Mucosa of rectum (tissue), 2 donors: ENCODE measurements around the gene KBTBD8.

Experiments
- H3K27ac ChIP-seq, 2 donors: one replicate each; pipeline ENCODE4 v1.7.0; 2013; ENCODE audit warnings: inconsistent platforms in 2 of 2, low read depth in 2 of 2, low read length in 2 of 2
- H3K27me3 ChIP-seq, 2 donors: one replicate each; pipeline ENCODE4 v1.7.0; 2013; ENCODE audit warnings: low read length in 2 of 2; ENCODE audit not compliant: control insufficient read depth in 2 of 2, insufficient read depth in 2 of 2
- H3K36me3 ChIP-seq, 2 donors: one replicate each; pipeline ENCODE4 v1.7.0; 2013; ENCODE audit warnings: low read length in 2 of 2; ENCODE audit not compliant: control insufficient read depth in 2 of 2, insufficient read depth in 2 of 2
- H3K4me1 ChIP-seq, 2 donors: one replicate each; pipeline ENCODE4 v1.7.0; 2013; ENCODE audit warnings: low read length in 2 of 2, mild to moderate bottlenecking in 1 of 2; ENCODE audit not compliant: control insufficient read depth in 2 of 2, insufficient read depth in 2 of 2
- H3K4me3 ChIP-seq, 2 donors: one replicate each; pipeline ENCODE4 v1.7.0; 2013; ENCODE audit warnings: low read length in 2 of 2
- H3K9ac ChIP-seq, 2 donors: one replicate each; pipeline ENCODE4 v1.7.0; 2013; ENCODE audit warnings: low read length in 2 of 2, low read depth in 1 of 2, mild to moderate bottlenecking in 1 of 2
- H3K9me3 ChIP-seq, 2 donors: one replicate each; pipeline ENCODE4 v1.7.0; 2013; ENCODE audit warnings: low read length in 2 of 2; ENCODE audit not compliant: control insufficient read depth in 2 of 2
- donor health status: healthy.
- donor health status: Normal muscosa, but diverticular disease.

Gene KBTBD8, protein sequence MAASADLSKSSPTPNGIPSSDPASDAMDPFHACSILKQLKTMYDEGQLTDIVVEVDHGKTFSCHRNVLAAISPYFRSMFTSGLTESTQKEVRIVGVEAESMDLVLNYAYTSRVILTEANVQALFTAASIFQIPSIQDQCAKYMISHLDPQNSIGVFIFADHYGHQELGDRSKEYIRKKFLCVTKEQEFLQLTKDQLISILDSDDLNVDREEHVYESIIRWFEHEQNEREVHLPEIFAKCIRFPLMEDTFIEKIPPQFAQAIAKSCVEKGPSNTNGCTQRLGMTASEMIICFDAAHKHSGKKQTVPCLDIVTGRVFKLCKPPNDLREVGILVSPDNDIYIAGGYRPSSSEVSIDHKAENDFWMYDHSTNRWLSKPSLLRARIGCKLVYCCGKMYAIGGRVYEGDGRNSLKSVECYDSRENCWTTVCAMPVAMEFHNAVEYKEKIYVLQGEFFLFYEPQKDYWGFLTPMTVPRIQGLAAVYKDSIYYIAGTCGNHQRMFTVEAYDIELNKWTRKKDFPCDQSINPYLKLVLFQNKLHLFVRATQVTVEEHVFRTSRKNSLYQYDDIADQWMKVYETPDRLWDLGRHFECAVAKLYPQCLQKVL

DNA sequence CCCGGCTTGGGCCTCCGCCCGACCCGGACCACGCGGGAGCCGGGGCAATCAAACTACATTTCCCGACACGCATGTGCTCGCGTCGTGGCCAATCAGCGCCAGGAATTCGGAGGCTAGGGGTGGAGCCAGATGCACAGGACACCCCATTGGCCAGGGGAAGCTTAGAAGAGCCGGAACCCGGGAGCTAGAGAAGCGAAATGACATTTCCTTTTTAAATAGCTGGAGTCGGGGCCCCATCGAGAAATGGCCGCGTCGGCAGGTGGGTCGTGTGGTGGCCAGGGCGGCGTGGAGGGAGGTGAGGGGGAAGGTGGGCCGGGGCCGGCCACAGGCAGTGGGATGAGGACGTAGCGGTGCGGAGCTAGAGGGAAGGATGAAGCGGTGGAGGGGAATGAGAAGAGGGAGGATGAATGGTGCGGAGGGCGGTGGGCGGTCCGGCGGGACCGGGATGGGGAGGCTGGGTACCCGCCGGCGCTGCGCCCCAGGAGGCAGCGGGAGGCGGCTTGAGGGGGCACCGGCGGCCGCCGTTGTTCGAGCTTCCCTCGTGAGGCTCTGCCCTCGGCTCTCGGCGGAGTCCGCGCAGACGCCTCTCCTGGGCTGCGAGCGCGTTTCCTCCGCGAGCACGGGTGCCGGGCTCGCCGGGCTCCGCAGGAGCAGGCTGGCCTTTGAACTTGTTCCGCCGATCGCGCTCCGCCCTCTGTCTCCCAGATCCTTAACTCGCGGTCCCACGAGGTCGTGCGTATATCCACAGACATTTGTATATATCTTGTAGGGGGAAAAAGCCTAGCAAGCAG, at the start of gene KBTBD8:
KBTBD8 (plus strand) TSS at position 195 of the 791 bp plus-strand sequence; CDS start at position 244, 49 bp downstream.
- H3K27ac ChIP-seq = peak within 1 kb of the TSS; percentile 59 to 74
- no peaks in the 10 kb centered on the region for H3K27me3 ChIP-seq
- peak within 1 kb of the TSS; percentile 66 to 69 for H3K9ac ChIP-seq
- H3K4me3 ChIP-seq = peak within 1 kb of the TSS; percentile 83 to 93
- H3K4me1 ChIP-seq = peaks cover 8 to 11% of the 10 kb centered on the region in 2 donors
- no peaks in the 10 kb centered on the region for H3K9me3 ChIP-seq
- peaks cover 2% of the 10 kb centered on the region in 2 donors for H3K36me3 ChIP-seq

DNA sequence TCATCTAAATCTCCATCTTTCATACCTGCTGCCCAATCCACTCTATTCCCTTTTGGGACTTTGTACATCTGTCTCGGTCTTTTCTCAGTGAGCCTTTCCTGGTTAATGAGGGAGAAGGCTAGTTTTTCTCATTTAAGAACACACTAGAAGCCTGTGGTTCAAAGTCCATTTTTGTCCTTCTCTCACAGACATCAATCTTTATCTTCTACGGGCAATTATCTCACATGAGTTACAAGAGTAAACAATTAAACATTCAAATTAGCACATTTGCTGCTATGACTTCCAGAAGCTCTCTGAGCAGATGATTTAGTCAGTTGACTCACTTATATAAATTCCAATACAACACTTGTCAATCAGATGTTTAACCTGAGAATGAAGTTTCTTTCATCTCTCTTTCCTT, 49.3 kb upstream of the KBTBD8 start:
- Histone ChIP-seq H3K9me3 (no peaks in the 10 kb centered on the region), H3K27me3 (no peaks in the 10 kb centered on the region), H3K27ac (no peak overlapping the region), H3K4me3 (no peak overlapping the region), H3K4me1 (no peaks in the 10 kb centered on the region), H3K36me3 (no peaks in the 10 kb centered on the region), H3K9ac (no peak overlapping the region)

DNA sequence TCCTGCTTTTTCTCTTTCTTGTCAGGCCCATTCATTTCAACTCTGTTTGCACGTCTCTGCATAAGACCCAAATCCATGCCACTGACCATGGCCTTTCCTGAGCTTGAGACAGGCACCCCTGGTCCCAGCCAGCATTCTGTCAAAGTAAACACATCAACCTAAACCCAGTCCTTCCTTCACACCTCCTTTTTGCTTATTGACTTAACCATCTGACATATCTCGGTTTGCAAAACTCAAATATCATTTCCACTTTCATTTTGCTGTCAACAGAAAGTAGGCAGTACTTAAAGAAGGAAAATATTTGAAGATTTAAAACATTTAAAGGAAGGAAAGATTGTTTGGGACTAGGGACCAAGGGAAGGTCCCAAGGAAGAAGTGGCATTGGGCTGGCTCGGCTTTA, 48.2 kb upstream of the KBTBD8 start:
- Histone ChIP-seq H3K4me1 (peaks cover 4 to 7% of the 10 kb centered on the region in 2 donors), H3K9ac (no peak overlapping the region), H3K9me3 (no peaks in the 10 kb centered on the region), H3K27ac (no peak overlapping the region), H3K4me3 (no peak overlapping the region), H3K36me3 (no peaks in the 10 kb centered on the region), H3K27me3 (no peaks in the 10 kb centered on the region)

DNA sequence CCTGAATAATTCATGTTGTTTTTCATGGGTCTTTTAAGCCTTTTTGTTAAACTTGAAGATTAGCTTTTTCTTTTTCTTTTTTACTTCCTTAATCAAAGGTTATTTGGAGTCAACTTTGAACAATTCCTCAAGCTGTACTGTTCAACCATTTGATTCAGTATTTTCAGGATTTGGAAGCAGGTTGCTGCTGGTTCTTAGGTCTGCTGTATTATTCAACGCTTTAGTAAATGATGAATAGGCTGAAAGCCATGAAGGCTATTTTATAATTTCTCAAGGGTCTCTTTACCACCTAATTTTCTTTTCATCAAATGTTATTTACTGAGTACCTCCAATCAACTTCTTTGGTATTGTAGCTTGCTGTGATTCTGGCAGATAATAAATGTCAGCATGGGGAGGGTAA, 45.8 kb upstream of the KBTBD8 start:
- H3K9ac ChIP-seq = no peak overlapping the region
- peaks cover 4 to 7% of the 10 kb centered on the region in 2 donors for H3K4me1 ChIP-seq
- H3K27me3 ChIP-seq = no peaks in the 10 kb centered on the region
- no peak overlapping the region for H3K27ac ChIP-seq
- H3K9me3 ChIP-seq = no peaks in the 10 kb centered on the region
- no peaks in the 10 kb centered on the region for H3K36me3 ChIP-seq
- H3K4me3 ChIP-seq = no peak overlapping the region

DNA sequence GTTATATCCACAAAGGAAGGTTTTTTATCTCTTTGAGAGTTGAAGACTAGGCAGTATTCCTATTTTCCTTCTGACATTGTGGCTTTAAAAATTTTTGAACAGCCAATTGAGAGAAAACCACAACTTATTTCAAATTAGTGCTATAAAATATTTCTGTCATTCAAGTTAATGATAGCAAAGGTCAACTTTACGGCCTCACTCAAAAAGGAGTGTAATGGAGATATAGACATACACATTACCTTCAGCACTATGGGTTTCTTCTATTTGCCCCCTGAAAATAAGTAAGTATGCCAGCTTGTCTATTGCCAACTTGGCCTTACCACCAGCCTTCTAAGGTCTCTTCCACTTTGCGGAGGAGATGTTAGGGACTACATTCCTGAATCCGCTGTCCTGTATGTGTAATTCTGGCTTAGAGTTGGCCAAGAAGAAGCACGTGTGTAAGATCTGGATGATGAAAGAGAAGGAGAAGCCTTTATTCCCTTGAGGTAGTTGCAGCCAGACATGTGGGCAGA, 44.1 kb upstream of the KBTBD8 start:
- Histone ChIP-seq H3K27ac (no peak overlapping the region), H3K36me3 (no peaks in the 10 kb centered on the region), H3K9ac (no peak overlapping the region), H3K4me1 (peaks cover 4 to 7% of the 10 kb centered on the region in 2 donors), H3K4me3 (no peak overlapping the region), H3K9me3 (no peaks in the 10 kb centered on the region), H3K27me3 (no peaks in the 10 kb centered on the region)

DNA sequence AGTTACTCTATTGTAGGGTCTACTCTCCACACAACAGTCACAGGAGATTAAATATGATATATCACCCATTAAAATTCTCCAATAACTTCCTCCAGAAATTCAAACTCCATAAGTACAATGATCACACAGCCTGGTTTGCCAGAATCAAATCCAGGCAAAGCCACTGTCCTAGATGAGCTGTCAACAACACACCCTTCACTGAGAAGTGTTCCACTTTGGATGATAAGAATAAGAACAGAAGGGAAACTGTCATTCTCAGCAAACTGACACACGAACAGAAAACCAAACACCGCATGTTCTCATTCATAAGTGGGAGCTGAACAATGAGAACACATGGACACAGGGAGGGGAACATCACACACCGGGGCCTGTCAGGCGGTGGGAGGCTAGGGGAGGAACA, 41.4 kb upstream of the KBTBD8 start:
- H3K27me3 ChIP-seq = no peaks in the 10 kb centered on the region
- no peak overlapping the region for H3K4me3 ChIP-seq
- no peak overlapping the region for H3K27ac ChIP-seq
- H3K4me1 ChIP-seq = peaks cover 6 to 7% of the 10 kb centered on the region in 2 donors
- no peak overlapping the region for H3K9ac ChIP-seq
- no peaks in the 10 kb centered on the region for H3K9me3 ChIP-seq
- no peaks in the 10 kb centered on the region for H3K36me3 ChIP-seq

DNA sequence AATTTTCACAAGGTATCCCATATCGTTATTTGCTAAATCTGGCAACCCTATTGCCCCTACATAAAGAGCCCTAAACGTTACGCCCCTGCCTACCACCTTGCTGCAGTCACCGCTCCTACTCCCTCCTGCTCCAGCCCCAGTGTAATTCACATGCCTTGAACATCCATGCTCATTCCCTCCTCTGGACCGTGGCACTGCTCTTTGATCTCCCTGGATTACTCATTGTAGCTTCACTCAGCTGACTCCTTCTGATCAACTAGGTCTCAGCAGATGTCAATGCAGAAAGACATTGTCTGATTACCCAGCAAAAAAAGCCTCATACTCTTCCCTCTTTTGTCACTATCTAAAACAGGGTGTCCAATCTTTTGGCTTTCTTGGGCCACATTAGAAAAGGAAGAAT, 40.7 kb upstream of the KBTBD8 start:
- H3K9ac ChIP-seq = no peak overlapping the region
- peaks cover 7 to 12% of the 10 kb centered on the region in 2 donors for H3K4me1 ChIP-seq
- no peaks in the 10 kb centered on the region for H3K9me3 ChIP-seq
- no peak overlapping the region for H3K4me3 ChIP-seq
- no peaks in the 10 kb centered on the region for H3K27me3 ChIP-seq
- H3K36me3 ChIP-seq = no peaks in the 10 kb centered on the region
- H3K27ac ChIP-seq = no peak overlapping the region

DNA sequence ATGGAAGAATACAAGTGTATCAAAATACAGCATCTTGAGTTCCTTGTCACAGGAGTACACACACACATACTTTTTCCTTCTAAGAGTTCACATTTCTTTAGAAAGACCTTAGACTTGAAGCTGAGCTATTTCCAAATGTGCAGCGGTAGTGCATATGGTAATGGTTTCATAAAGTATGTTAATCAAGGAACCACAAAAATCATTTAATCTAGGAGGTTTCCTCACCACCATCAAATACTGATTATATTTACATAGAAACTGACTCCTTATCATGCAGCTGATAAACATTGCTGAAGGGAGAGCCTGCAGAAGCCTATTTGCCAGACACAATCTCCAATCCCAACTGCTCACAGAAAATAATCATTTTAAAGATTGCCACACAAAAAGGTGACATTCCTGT, 40.0 kb upstream of the KBTBD8 start:
- Histone ChIP-seq H3K4me3 (no peak overlapping the region), H3K9ac (no peak overlapping the region), H3K36me3 (no peaks in the 10 kb centered on the region), H3K4me1 (peaks cover 7 to 16% of the 10 kb centered on the region in 2 donors), H3K27ac (no peak overlapping the region), H3K27me3 (no peaks in the 10 kb centered on the region), H3K9me3 (no peaks in the 10 kb centered on the region)

DNA sequence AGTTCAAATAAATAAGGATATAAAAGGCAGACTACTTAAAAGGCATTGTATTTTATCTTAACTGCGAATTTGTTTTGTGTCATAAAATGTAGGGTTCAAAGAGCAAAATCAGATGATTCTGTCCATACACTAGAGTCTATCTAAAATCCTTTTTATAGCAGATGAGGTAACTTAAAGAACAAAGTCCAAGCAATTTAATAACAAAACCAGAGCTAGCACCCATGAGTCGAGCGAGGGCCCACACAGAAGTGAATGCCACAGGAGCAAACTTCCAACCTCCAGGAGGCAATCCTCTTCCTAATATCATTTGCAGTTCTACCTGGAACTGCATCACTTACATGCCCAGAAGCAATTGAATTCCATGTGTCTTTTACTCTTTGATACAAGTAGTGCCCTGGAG, 35.4 kb upstream of the KBTBD8 start:
- no peaks in the 10 kb centered on the region for H3K9me3 ChIP-seq
- H3K27ac ChIP-seq = peak overlapping the region in 1 of 2 donors; percentile 29
- H3K9ac ChIP-seq = no peak overlapping the region
- no peak overlapping the region for H3K4me3 ChIP-seq
- H3K4me1 ChIP-seq = peaks cover 0 to 14% of the 10 kb centered on the region in 2 donors
- H3K27me3 ChIP-seq = no peaks in the 10 kb centered on the region
- H3K36me3 ChIP-seq = no peaks in the 10 kb centered on the region

DNA sequence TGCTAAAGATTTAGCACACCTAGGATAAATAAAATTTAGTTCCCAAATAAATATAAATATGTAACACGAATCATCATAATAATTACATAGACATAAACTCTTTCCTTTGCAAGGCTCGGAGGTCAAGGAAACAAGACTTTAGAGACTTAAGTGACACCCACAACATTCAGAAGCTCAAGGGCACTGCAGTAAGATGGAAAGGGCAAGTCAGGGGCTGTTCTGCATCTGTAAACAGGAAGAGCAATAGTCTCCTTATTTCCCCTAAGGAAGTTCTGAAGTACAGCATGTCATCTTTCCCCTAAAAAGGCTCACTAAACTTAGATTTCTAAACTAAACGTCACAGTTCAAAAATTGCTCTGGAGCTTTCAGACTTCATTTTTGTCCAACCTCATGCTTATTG, 26.9 kb upstream of the KBTBD8 start:
- Histone ChIP-seq H3K4me3 (no peak overlapping the region), H3K9ac (no peak overlapping the region), H3K36me3 (no peaks in the 10 kb centered on the region), H3K27ac (no peak overlapping the region), H3K9me3 (no peaks in the 10 kb centered on the region), H3K27me3 (no peaks in the 10 kb centered on the region), H3K4me1 (peaks cover 0 to 3% of the 10 kb centered on the region in 2 donors)
